ENCODE results near the gene TSR3. TPM values are rescaled to one million over a fixed set of nuclear protein-coding genes. Genes with fewer than 3 reads are reported as not detected.

The TSR3 gene
- polyA plus RNA-seq, 1 of the 3 experiments (the other 2 are of a cell fraction): 87.3 TPM

DNA sequence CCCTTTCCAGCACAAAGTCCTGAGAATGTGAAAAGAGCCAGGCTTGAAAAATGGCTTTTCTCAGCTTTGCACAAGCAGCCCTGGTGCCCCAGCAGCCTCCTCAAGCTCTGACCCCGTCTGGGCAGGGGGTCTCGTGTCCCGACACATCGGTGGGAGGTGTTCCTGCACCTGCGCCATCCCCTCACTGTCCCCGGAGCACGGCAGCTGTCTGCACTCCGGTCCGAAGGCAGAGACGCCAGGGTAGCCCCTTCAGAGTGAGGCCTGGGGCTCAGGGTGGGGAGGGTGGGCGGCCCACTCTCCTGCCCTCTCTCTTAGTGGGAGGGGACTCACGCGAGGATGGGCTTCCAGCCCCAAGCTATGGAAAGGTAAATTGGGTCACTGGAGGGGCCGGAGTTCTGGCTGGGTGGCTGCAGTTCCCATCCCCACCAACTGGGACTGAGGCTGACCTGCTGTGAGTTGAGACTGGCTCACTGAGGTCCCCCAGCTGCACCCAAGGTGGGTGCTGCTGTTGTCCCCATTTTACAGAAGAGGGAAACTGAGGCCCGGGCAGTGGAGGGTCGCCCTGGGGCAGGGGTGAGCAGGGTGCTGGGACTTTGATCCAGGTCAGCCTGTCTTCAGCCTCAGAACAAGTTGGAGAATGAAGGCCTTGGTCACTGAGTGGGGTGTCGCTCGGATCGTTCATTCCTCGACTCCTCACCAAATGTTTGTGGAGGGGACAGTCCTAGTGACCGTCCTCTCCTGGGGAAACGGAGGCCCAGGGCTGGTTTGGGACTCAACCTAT, 20.6 kb downstream of the TSR3 start:
- no peaks in the 10 kb centered on the region for H3K79me2 ChIP-seq (ENCODE audit: insufficient read depth)
- peaks cover 0 to 25% of the 10 kb centered on the region in 2 experiments; a peak in 1 of 4 replicates for H3K4me1 ChIP-seq (ENCODE audit: control insufficient read depth in 1 of 2, insufficient read depth in 2 of 2, low read depth in 1 of 2, low read length in 1 of 2)
- no peak overlapping the region for H3K4me2 ChIP-seq
- TF ChIP-seq RAD21 (IDR thresholded peaks at IDR 0.05; ENCODE audit: low read length) (no peak), TCF12 (IDR thresholded peaks at IDR 0.05) (no peak), POLR2AphosphoS5 (IDR thresholded peaks at IDR 0.05; ENCODE audit: low read depth, low read length) (no peak), RCOR1 (IDR thresholded peaks at IDR 0.05; ENCODE audit: low read length) (no peak), RXRA (IDR thresholded peaks at IDR 0.05; ENCODE audit: borderline replicate concordance, low read depth) (no peak), GABPA (IDR thresholded peaks at IDR 0.05; ENCODE audit: low read depth) (no peak), MEF2A (IDR thresholded peaks at IDR 0.05; ENCODE audit: borderline replicate concordance, low read depth) (no peak), NRF1 (IDR thresholded peaks at IDR 0.05; ENCODE audit: low read depth, low read length) (no peak), GATA2 (CRISPR knock-in tag; IDR thresholded peaks at IDR 0.05) (no peak), SIN3A (IDR thresholded peaks at IDR 0.05; ENCODE audit: borderline replicate concordance, low read depth, low read length) (no peak), YY1 (IDR thresholded peaks at IDR 0.05; ENCODE audit: low read depth) (no peak), FOSL2 (IDR thresholded peaks at IDR 0.05; ENCODE audit: borderline replicate concordance, low read depth) (no peak), RFX5 (IDR thresholded peaks at IDR 0.05; ENCODE audit: low read length) (no peak), EZH2phosphoT487 (IDR thresholded peaks at IDR 0.05; ENCODE audit: borderline replicate concordance, low read depth) (no peak), TAF1 (IDR thresholded peaks at IDR 0.05; ENCODE audit: borderline replicate concordance, low read depth, low read length) (no peak), MXI1 (IDR thresholded peaks at IDR 0.05; ENCODE audit: low read depth, low read length) (no peak), JUND (IDR thresholded peaks at IDR 0.05) (no peak)
- TF ChIP-seq, protein P1, sequence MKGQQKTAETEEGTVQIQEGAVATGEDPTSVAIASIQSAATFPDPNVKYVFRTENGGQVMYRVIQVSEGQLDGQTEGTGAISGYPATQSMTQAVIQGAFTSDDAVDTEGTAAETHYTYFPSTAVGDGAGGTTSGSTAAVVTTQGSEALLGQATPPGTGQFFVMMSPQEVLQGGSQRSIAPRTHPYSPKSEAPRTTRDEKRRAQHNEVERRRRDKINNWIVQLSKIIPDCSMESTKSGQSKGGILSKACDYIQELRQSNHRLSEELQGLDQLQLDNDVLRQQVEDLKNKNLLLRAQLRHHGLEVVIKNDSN (IDR thresholded peaks at IDR 0.05; ENCODE audit: borderline replicate concordance, low read depth): no peak
- TF ChIP-seq, protein P2, sequence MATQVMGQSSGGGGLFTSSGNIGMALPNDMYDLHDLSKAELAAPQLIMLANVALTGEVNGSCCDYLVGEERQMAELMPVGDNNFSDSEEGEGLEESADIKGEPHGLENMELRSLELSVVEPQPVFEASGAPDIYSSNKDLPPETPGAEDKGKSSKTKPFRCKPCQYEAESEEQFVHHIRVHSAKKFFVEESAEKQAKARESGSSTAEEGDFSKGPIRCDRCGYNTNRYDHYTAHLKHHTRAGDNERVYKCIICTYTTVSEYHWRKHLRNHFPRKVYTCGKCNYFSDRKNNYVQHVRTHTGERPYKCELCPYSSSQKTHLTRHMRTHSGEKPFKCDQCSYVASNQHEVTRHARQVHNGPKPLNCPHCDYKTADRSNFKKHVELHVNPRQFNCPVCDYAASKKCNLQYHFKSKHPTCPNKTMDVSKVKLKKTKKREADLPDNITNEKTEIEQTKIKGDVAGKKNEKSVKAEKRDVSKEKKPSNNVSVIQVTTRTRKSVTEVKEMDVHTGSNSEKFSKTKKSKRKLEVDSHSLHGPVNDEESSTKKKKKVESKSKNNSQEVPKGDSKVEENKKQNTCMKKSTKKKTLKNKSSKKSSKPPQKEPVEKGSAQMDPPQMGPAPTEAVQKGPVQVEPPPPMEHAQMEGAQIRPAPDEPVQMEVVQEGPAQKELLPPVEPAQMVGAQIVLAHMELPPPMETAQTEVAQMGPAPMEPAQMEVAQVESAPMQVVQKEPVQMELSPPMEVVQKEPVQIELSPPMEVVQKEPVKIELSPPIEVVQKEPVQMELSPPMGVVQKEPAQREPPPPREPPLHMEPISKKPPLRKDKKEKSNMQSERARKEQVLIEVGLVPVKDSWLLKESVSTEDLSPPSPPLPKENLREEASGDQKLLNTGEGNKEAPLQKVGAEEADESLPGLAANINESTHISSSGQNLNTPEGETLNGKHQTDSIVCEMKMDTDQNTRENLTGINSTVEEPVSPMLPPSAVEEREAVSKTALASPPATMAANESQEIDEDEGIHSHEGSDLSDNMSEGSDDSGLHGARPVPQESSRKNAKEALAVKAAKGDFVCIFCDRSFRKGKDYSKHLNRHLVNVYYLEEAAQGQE (IDR thresholded peaks at IDR 0.05; ENCODE audit: low read depth, low read length): no peak
- H3K4me3 ChIP-seq (ENCODE audit: low read depth in 2 of 2, low read length in 1 of 2): peak overlapping the region in 1 of 2 experiments; percentile 9; a peak in 1 of 4 replicates
- 0 out of 2 replicates have a peak, but pooled peaks cover 7% of the 10 kb centered on the region for H4K20me1 ChIP-seq (ENCODE audit: insufficient read depth)
- H3F3A ChIP-seq (replicated peaks; ENCODE audit: insufficient read depth): no peaks in the 10 kb centered on the region
- no peak overlapping the region for H3K27ac ChIP-seq (ENCODE audit: low read depth in 2 of 2, low read length in 1 of 2)
- peaks cover 47% of the 10 kb centered on the region for H3K27me3 ChIP-seq (ENCODE audit: insufficient read depth)
- no peaks in the 10 kb centered on the region for H3K9me2 ChIP-seq
- no peak for DNase-seq
- ChIA-PET CTCF (interaction anchor here (0.8 to 2.7 kb wide), 4 partner anchors 12 to 19 kb away, joined by 3 to 7 read pairs (median 4); no protein-coding TSS in a partner anchor), POLR2A (interaction anchor here (1.2 kb wide), 1 partner anchor 22 kb away, joined by 7 read pairs; the partner anchor contains the start of gene UBE2I)
- H3K36me3 ChIP-seq (replicated peaks in 1 of 2; ENCODE audit: control insufficient read depth in 1 of 2, insufficient read depth in 2 of 2, low read length in 1 of 2): no peaks in the 10 kb centered on the region
- no peak overlapping the region for H3K9ac ChIP-seq
- H3K9me3 ChIP-seq: no peaks in the 10 kb centered on the region
- no peak overlapping the region for H2AFZ ChIP-seq (ENCODE audit: low read depth)
- 29% methylated on average over 6 of the region's 22 CpGs for WGBS (ENCODE audit: low lambda C conversion rate)

Measured in SK-N-SH (cell line).